Fibroblast of skin of left quadriceps (primary cell): ENCODE results near the gene CDK19.

Source experiments
- DNase-seq, 2 experiments: peaks; one replicate each; pipeline ENCODE4 v3.0.0-alpha.2; 2013; ENCODE audit warnings: low read depth in 2 of 2

Gene CDK19

GRCh38 chr6:110703010-110703905 is 112.0 kb downstream of the CDK19 start:
- peak; percentile 11 to 26 for DNase-seq

- DNase-seq: no peak
Observed at GRCh38 chr6:110699780-110700179, 115.5 kb downstream of the CDK19 start.

- DNase-seq: no peak
Observed at GRCh38 chr6:110693994-110694393, 121.3 kb downstream of the CDK19 start.

GRCh38 chr6:110693296-110693695 is 122.0 kb downstream of the CDK19 start:
- no peak for DNase-seq

- DNase-seq: no peak
Observed at GRCh38 chr6:110690916-110691315, 124.4 kb downstream of the CDK19 start.

- DNase-seq: no peak
Observed at GRCh38 chr6:110690106-110690654, 125.1 kb downstream of the CDK19 start.

- no peak for DNase-seq
Observed at GRCh38 chr6:110689275-110689935, 125.9 kb downstream of the CDK19 start.

- DNase-seq: no peak
Observed at GRCh38 chr6:110688661-110689268, 126.5 kb downstream of the CDK19 start.

GRCh38 chr6:110687326-110687725 is 127.9 kb downstream of the CDK19 start:
- no peak for DNase-seq

- DNase-seq: no peak
Observed at GRCh38 chr6:110683241-110683640, 132.0 kb downstream of the CDK19 start.

GRCh38 chr6:110682460-110682853 is 132.8 kb downstream of the CDK19 start:
- DNase-seq: peak in 1 of 2 experiments; percentile 55

GRCh38 chr6:110681543-110682459 is 133.5 kb downstream of the CDK19 start:
- DNase-seq: no peak

- no peak for DNase-seq
Observed at GRCh38 chr6:110676396-110676795, 138.9 kb downstream of the CDK19 start.

GRCh38 chr6:110674096-110674495 is 141.2 kb downstream of the CDK19 start:
- no peak for DNase-seq

GRCh38 chr6:110672122-110672521 is 143.1 kb downstream of the CDK19 start:
- no peak for DNase-seq

GRCh38 chr6:110671447-110671846 is 143.8 kb downstream of the CDK19 start:
- DNase-seq: no peak

GRCh38 chr6:110665600-110665999 is 149.7 kb downstream of the CDK19 start:
- DNase-seq: no peak

GRCh38 chr6:110664933-110665332 is 150.3 kb downstream of the CDK19 start:
- peak; percentile 26 to 27 for DNase-seq

- DNase-seq: peak; percentile 16 to 34
Observed at GRCh38 chr6:110662490-110663211, 152.6 kb downstream of the CDK19 start.

- no peak for DNase-seq
Observed at GRCh38 chr6:110661414-110661813, 153.9 kb downstream of the CDK19 start.
